CD4-positive, alpha-beta T cell treated with Interleukin-10 for 1 hour (primary cell): ENCODE measurements around the gene PRR22.
"Not testable (repeated sequence)": the region's sequence is repeated elsewhere in the genome, so short reads cannot be mapped to it uniquely, and the experiment has no call there.

Experiments used
- DNase-seq: peaks from one replicate; pipeline ENCODE4 v3.0.0-alpha.2; 2020

The PRR22 gene

DNA sequence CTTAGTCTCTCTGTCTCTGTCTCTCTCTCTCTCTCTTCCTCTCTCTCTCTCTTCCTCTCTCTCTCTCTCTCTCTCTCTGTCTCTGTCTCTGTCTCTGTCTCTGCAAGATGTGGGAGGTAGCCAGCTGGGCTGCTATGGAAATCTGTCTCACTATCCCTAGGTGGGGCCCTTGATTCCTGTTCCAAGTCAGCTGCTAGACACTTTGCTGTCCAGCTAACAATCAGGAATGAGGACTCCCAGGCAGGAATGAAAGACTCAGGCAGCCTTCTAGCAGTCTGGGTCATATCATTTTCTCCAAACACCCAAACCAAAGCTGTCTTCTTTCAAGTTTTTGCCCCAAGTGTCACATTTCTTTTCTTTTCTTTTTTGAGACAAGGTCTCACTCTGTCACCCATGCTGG is 40.9 kb downstream of the PRR22 start:
- DNase-seq = no peak

GRCh38 chr19:5742051-5742450 is 42.5 kb downstream of the PRR22 start:
- DNase-seq = no peak

DNA sequence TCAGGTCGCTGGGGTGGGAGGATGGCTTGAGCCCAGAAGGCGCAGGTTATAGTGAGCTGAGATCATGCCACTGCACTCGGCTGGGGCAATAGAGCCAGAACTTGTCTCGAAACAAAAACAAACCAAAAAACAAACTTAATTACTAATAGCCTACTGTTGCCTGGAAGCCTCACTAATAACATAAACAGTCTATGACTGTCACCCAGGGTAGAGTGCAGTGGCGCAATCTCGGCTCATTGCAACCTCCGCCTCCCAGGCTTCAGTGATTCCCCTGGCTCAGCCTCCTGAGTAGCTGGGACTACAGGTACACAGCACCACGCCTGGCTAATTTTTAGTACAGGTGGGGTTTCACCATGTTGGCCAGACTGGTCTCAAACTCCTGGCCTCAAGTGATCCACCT is 46.1 kb downstream of the PRR22 start:
- DNase-seq = no peak

DNA sequence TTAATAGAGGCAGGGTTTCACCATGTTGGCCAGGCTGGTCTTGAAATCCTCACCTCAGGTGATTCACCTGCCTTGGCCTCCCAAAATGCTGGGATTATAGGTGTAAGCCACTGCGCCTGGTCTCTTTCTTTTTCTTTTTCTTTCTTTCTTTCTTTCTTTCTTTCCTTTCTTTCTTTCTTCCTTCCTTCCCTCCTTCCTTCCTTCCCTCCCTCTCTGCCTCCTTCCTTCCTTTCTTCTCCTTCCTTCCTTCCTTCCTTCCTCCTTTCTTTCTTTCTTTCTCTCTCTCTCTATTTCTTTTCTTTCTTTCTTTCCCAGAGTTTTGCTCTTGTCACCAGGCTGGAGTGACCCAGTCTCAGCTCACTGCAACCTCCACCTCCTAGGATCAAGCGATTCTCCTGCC is 51.4 kb downstream of the PRR22 start:
- DNase-seq = not testable (repeated sequence)
